PC-3 (cell line): ENCODE data around the gene ARHGAP12.

Experiments used
- CTCF ChIP-seq: fragments of 300-600 bp; sonication (generic); conservative IDR thresholded peaks from 2 replicates; pipeline ENCODE4 v1.5.1; 2017; ENCODE audit warnings: antibody characterized with exemption, low read depth, mild to moderate bottlenecking, low read length
- EZH2 ChIP-seq: fragments of 300-600 bp; sonication (generic); IDR thresholded peaks from one replicate; pipeline ENCODE4 v1.6.1; 2017; ENCODE audit warnings: antibody characterized with exemption, mild to moderate bottlenecking, low read length; ENCODE audit not compliant: unreplicated experiment
- EZH2phosphoT487 ChIP-seq: fragments of 300-600 bp; sonication (generic); IDR thresholded peaks from 2 replicates; pipeline ENCODE4 v1.6.1; 2018; ENCODE audit warnings: mild to moderate bottlenecking, antibody characterized with exemption, low read length, borderline replicate concordance

- TF ChIP-seq EZH2 (no peak), CTCF (no peak), EZH2phosphoT487 (no peak)
Observed at GRCh38 chr10:31920538-31920937, 8.1 kb downstream of the ARHGAP12 start.
